ENCODE data around the gene SCPEP1.

The SCPEP1 gene

DNA sequence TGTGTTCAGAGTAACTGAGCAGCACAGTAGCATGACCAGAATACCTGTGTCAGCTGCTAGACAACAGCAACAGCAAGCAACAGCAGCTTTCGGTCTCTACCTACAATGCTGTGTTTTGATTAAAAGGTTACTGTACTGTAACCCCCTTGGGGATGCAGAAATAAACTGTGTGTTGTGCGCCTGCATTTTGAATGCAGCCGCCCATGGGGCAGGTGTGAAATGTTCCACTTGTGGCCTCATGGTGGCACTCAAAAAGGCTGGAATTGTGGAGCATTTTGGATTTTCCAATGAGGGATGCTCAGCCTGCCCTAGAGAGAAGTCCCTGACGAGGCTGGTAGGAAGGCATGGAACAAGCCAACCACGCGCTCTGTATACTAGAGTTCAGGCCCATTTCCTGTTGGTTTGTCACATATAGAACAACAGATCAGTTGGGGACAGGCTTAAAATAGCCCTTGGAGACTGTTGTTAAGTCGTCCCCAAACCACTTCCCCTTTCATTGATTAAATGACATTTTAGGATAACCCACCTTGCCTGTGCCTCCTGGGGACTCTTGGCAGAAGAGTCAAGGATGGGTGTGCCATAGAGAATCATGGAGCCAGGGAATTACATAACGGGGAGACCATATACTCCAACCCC lies 27.1 kb downstream of the SCPEP1 start:
- no peak for DNase-seq

- DNase-seq: no peak
These were observed 28.1 kb downstream of the SCPEP1 start for GRCh38 chr17:57006040-57006439.

DNA sequence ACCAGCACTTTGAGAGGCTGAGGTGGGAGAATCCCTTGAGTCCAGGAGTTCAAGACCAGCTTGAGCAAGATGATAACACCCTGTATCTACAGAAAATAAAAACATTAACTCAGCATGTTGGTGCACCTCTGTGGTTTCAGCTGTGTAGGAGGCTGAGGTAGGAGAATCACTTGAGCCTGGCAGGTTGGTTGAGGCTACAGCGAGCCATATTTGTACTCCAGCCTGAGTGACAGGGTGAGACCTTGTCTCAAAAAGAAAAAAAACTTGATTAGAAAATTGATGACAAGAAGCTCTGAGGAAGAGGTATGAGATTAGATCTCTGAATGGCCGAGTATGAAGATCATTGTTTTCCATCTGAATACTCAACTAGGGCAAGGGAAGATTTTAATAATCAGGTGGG lies 31.0 kb downstream of the SCPEP1 start:
- DNase-seq: no peak

- DNase-seq: peak; percentile 22
These were observed 32.0 kb downstream of the SCPEP1 start for GRCh38 chr17:57009737-57010445.

DNA sequence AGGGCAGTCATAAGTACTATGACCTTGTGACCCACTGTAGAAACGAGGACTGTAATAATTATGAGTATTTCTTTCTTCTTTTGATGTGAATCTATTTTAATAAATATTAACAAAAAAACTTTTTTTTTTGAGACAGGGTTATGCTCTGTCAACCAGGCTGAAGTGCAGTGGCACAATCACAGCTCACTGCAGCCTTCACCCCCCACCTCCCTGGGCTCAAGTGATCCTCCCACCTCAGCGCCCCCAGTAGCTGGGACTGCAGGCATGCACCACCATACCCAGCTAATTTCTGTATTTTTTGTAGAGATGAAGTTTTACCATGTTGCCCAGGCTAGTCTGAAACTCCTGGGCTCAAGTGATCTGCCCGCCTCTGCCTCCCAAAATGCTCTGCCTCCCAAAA lies 32.6 kb downstream of the SCPEP1 start:
- no peak for DNase-seq

DNA sequence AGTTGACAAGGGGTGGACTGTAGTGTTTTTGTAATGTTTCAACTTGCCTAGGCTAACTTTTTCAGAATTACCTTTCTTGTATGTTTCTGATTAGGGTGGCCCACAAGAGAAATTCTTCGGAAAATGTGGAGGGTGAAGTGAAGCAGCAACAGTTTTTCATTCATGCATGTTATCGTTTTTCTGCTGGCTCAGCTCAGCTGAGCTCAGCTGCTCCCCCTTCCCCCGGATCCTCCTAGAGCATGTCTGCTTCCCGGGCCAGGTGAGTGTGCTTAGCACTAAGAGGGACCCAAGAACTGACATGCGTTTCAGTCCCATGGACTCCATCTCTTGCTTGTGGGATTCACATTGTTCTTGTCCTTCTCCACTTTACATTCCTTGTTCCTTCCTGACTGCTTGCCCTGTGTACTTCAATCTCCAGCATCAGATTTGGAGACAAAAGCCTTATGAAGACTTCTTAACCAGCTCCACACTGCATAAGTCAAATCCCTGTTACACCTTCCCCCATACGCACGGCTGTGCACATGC lies 33.6 kb downstream of the SCPEP1 start:
- DNase-seq: no peak

- DNase-seq: no peak
These were observed 38.3 kb downstream of the SCPEP1 start for GRCh38 chr17:57016071-57016763.

GRCh38 chr17:57016764-57017116 lies 38.8 kb downstream of the SCPEP1 start:
- no peak for DNase-seq

GRCh38 chr17:57017625-57018024 lies 39.7 kb downstream of the SCPEP1 start:
- no peak for DNase-seq

DNA sequence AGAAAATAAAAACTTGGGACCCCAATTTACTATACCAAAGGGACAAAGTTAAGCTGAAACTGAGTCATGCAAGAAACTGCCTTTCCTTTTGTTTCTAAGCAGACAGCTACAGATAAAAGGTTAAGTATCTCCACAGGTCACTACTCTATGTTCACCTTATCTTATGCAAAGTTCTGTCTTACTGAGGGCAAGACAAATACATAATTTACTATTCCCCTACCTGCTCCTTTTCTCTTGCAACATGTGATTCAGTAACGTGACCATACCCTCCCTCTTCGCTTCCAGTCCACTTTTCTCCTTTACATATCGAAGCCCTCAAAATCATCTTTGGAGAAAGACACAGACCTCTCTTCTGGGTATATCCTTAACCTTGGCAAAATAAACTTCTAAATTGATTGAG lies 42.3 kb downstream of the SCPEP1 start:
- no peak for DNase-seq

- peak; percentile 52 for DNase-seq
These were observed 43.5 kb downstream of the SCPEP1 start for GRCh38 chr17:57021226-57021940.

DNA sequence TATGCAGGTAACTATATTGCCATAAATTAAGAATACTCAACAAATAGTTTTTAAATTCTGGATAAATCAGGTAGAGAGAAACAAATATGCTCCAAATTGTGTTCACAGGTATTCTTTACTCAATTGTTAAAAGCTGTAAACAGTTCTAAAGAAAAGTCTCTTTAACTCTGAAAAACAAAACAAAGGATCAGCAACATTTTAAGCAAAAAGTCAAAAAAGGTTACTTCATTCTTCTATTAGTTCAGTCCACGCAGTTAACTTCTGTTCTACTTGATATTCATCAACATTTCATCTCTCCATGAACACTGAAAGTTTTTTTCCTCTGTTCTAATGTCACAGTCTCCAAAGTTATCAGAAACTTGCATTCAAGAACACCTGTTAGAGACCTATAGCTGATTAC lies 47.9 kb downstream of the SCPEP1 start:
- no peak for DNase-seq

DNA sequence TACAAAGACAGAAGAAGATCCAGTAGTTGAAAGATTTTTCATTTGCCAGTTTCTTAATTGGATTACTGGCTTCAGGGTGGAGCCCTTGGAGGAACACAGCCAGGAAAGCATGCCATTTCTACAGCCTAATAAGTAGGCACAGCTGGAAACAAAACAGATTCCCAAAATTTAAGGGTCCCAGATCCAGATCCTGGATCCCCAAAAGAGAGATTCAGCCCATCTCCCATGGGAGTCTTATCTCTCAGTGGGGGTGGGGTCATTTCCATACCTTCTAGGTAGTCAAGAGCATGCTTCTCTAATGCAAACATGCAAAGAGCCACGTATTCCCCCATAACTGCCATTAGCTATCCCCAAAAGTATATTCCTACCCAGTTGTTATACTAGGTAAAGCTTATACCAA lies 49.9 kb downstream of the SCPEP1 start:
- no peak for DNase-seq

DNA sequence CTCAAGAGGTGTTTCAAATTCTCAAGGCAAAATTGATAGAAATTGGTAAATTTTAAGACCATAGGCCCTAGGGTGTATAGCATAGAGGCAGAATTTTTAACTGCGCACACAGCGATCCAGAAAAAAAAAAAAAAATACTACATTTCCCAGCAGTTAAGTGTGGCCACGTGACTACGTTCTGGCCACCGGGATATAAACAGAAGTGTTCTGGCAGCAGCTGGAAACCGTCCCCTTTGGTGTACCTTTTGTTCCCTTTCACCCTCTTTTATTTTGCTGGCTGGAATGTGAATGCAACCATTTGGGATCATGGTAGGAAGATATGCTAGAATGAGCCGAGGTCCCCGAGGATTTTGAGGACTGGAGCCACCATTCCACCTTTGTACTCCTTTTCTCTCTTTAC lies 54.4 kb downstream of the SCPEP1 start:
- peak; percentile 74 for DNase-seq

DNA sequence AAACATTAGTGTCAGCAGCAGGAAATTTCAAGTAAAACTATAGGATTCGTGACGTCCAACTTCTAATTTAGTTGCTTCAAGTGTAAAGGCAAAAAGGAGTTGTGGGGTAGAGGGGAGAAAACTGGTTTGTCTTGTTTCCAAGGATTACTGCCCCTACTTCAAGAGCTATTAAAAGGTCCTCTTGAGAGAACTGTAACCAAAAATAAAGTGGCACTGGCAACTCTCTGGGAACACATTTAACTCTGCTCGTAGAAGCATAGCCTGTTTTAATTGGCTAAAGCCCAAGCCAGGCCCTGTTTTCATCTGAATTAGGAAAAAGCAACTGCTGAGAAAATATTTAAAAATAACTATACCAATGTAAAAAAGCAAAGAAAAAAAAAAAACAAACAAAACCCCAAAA lies 55.4 kb downstream of the SCPEP1 start:
- DNase-seq: peak; percentile 74

DNA sequence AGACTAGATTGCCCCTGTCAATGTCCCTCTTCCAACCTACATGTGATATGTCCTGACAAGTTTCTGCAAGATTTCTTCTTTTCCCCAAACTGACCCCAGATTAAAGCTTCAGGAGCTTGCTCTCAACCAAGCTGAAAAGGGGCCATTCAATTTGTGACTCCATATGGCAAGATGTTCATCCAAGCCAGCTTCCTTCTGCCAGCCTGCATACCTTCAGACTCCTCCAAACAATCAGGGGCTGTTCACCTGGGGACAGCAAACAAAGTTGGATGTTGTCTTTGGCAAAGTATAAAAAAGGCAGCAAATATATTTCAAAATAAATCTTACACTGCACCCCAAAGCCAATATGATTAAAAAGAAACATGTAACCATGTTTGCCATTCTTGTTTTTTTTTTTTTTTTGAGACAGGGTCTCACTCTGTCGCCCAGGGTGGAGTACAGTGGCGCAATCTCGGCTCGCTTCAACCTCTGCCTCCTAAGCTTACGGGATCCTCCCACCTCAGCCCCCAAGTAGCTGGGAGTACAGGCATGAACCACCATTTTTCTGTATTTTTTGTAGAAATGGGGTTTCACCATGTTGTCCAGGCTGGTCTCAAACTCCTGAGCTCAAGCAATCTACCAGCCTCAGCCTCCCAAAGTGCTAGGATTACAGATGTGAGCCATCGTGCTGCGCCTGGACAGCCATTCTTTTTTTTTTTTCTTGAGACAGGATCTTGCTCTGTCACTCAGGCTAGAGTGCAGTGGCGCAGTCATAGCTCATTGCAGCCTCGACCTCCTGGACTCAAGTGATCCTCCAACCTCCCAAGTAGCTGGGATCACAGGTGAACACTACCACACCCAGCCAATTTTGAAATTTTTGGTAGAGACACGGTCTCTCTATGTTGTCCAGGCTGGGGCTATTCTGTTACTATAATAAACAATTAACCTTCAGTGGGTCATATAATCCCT lies 57.1 kb downstream of the SCPEP1 start:
- DNase-seq: no peak

DNA sequence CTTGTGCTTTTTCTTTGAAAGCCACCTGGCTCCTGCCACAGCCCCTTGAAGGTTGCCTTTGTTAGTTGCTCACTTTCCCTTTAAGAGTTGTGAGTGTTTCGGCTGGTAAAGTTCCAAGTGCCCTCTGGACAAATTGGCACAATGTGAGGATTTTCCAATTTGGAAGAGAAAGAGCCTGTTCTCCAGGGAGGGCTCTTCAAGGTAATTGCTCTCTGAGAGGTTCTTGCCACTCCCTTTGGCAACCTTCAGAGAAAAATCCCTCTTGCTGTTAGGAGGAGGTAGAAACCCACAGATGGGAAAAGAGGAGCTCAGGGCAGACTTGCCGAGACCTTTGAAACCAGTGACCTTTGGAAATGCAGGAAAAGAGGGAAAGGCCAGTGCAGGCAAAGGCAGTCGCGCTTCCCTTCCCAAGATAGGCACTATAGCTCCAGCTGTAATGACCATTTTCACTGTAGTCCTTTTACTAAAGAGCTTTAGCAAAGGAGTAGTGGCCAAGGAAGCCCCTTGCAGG lies 58.1 kb downstream of the SCPEP1 start:
- peak; percentile 85 for DNase-seq

DNA sequence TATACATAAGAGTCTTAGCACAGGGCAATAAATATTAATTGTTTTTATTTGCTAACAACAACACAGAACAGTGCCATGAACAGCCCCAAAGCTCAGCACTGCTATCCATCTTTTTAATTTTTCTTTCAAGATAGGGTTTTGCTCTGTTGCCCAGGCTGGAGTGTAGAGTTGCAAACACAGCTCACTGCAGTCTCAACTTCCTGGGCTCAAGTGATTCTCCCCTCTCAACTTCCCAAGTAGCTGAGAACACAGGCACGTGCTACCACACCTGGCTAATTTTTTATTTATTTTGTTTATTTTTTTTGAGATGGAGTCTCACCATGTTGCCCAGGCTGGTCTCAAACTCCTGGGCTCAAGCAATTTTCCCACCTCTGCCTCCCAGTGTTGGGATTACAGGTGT lies 59.5 kb downstream of the SCPEP1 start:
- no peak for DNase-seq

GRCh38 chr17:57038486-57038885 lies 60.6 kb downstream of the SCPEP1 start:
- no peak for DNase-seq

DNA sequence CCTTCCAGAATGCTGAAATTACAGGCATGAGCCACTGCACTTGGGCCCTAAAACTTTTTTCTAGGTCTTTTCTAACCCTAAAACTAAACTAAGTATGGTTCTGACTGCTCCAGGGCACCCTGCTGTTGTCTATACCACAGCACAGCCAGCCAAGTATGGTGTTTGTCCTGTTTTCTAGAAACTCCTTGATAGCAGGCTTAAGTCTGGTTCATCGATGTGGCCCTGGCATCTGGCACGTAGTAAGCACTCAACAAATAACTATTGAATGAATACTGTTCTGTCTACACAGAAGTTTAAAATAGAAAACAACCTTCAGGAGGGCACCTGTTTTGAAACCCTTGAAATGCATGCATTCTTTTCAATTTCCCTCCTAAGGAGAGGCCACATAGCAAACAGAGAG lies 62.6 kb downstream of the SCPEP1 start:
- no peak for DNase-seq

DNA sequence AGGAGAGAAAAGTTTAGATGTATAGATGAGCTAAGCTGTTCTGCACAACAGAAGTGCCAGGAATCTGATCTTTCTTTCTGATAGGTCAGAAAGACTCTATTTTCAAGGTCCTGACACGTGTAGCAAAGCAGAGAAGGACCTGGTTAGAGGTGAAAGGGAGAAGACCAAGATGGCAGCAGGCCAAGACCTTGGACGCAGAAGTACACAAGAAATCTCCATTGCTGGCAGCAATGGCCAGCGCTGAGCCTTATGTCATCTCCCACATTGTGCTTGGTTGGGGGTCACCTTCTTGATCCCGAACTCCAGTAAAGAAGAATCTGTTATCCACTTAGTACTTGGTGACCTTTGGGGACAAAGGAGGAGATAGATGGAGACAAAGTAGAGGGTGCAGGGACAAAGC lies 65.3 kb downstream of the SCPEP1 start:
- DNase-seq: no peak
